ENCODE results near the gene ATOX1. TPM values are rescaled to one million over a fixed set of nuclear protein-coding genes. Genes with fewer than 3 reads are reported as not detected.

The ATOX1 gene
- total and polyA plus RNA-seq, 2 experiments from 2014 or later = 118 to 134 TPM

GRCh38 chr5:151720215-151720614, 38.2 kb downstream of the ATOX1 start:
- Histone ChIP-seq H3K27ac (ENCODE audit: low read depth) (no peak overlapping the region), H3K27me3 (ENCODE audit: insufficient read depth) (no peaks in the 10 kb centered on the region), H3K4me2 (no peak overlapping the region), H4K20me1 (replicated peaks; ENCODE audit: insufficient read depth) (no peaks in the 10 kb centered on the region), H2AFZ (no peak overlapping the region), H3K9me2 (ENCODE audit: insufficient read depth) (peaks cover 3% of the 10 kb centered on the region; the same call in 1 of the 2 replicates), H3F3A (replicated peaks; ENCODE audit: low read depth) (no peaks in the 10 kb centered on the region), H3K4me1 (ENCODE audit: insufficient read depth) (peaks cover 14% of the 10 kb centered on the region), H3K4me3 (no peak overlapping the region), H3K79me2 (replicated peaks; ENCODE audit: insufficient read depth) (no peaks in the 10 kb centered on the region), H3K36me3 (ENCODE audit: insufficient read depth) (no peaks in the 10 kb centered on the region)
- Mint-ChIP-seq H3K9me3 (peaks cover 6% of the 10 kb centered on the region; the same call in 2 of the 3 replicates), H3K27me3 (ENCODE audit: insufficient read depth, low read depth, poor library complexity) (peaks cover 1% of the 10 kb centered on the region), H3K36me3 (ENCODE audit: low read depth) (no peaks in the 10 kb centered on the region; the same call in 2 of the 3 replicates), H3K27ac (no peak overlapping the region), H3K4me3 (no peak overlapping the region), H3K4me1 (peaks cover 11% of the 10 kb centered on the region)
- DNase-seq (ENCODE audit: low spot score) (no peak), ATAC-seq (no peak)
- TF ChIP-seq EZH2 (IDR thresholded peaks at IDR 0.05; ENCODE audit: low read depth, unreplicated experiment) (no peak), ETS1 (IDR thresholded peaks at IDR 0.05) (no peak), ZNF462 (CRISPR knock-in tag; IDR thresholded peaks at IDR 0.05) (no peak), STAT1 (IDR thresholded peaks at IDR 0.05; ENCODE audit: unreplicated experiment) (no peak), POLR2AphosphoS5 (IDR thresholded peaks at IDR 0.05; ENCODE audit: low read depth) (no peak), ZNF114 (CRISPR knock-in tag; IDR thresholded peaks at IDR 0.05) (no peak), CREB1 (CRISPR knock-in tag; IDR thresholded peaks at IDR 0.05; ENCODE audit: low read depth) (no peak), NANOG (IDR thresholded peaks at IDR 0.05; ENCODE audit: borderline replicate concordance) (no peak), JUNB (IDR thresholded peaks at IDR 0.05; ENCODE audit: unreplicated experiment) (no peak)
- TF ChIP-seq, protein P1, sequence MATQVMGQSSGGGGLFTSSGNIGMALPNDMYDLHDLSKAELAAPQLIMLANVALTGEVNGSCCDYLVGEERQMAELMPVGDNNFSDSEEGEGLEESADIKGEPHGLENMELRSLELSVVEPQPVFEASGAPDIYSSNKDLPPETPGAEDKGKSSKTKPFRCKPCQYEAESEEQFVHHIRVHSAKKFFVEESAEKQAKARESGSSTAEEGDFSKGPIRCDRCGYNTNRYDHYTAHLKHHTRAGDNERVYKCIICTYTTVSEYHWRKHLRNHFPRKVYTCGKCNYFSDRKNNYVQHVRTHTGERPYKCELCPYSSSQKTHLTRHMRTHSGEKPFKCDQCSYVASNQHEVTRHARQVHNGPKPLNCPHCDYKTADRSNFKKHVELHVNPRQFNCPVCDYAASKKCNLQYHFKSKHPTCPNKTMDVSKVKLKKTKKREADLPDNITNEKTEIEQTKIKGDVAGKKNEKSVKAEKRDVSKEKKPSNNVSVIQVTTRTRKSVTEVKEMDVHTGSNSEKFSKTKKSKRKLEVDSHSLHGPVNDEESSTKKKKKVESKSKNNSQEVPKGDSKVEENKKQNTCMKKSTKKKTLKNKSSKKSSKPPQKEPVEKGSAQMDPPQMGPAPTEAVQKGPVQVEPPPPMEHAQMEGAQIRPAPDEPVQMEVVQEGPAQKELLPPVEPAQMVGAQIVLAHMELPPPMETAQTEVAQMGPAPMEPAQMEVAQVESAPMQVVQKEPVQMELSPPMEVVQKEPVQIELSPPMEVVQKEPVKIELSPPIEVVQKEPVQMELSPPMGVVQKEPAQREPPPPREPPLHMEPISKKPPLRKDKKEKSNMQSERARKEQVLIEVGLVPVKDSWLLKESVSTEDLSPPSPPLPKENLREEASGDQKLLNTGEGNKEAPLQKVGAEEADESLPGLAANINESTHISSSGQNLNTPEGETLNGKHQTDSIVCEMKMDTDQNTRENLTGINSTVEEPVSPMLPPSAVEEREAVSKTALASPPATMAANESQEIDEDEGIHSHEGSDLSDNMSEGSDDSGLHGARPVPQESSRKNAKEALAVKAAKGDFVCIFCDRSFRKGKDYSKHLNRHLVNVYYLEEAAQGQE (IDR thresholded peaks at IDR 0.05; ENCODE audit: unreplicated experiment) = no peak

Data from GM23338 (cell line).